Measurements from ENCODE around the gene CLDN9. TPM values are rescaled to one million over a fixed set of nuclear protein-coding genes. Genes with fewer than 3 reads are reported as not detected.

The CLDN9 gene
- total RNA-seq, 1 experiment from 2014 or later: not detected

DNA sequence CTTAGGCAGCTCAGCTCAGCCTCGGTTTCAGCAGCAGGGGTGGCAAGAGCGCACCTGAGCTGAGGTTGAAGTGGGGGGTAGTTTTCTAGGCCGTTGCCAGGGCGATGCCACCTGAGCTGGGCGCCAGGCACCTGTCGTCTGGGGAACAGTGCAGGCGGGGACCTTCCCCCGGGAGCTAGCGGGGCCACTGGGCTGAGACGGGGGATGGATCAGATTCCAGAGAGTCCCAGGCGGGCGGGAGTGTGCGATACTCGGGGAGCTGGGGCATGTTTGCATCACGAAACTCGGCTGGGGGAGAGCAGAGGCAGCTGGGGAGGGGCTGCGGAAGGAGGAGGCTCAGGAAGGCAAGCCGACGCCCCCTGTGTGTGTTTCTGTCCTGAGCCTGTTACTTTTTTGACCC lies 477 bp upstream of the CLDN9 start:
- Histone ChIP-seq H3K27me3 (replicated peaks) (peaks cover 65% of the 10 kb centered on the region), H3K4me3 (no peak overlapping the region), H3K4me1 (replicated peaks) (no peaks in the 10 kb centered on the region; the same call in 1 of the 2 replicates), H3K9me3 (replicated peaks) (no peaks in the 10 kb centered on the region), H3K27ac (no peak overlapping the region), H3K36me3 (no peaks in the 10 kb centered on the region)
- DNase-seq (ENCODE audit: low read depth in 1 of 2, low spot score in 2 of 2): no peak

DNA sequence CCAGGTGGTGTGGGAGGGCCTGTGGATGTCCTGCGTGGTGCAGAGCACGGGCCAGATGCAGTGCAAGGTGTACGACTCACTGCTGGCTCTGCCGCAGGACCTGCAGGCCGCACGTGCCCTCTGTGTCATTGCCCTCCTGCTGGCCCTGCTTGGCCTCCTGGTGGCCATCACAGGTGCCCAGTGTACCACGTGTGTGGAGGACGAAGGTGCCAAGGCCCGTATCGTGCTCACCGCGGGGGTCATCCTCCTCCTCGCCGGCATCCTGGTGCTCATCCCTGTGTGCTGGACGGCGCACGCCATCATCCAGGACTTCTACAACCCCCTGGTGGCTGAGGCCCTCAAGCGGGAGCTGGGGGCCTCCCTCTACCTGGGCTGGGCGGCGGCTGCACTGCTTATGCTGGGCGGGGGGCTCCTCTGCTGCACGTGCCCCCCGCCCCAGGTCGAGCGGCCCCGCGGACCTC lies 798 bp downstream of the CLDN9 start:
- DNase-seq (ENCODE audit: low read depth in 1 of 2, low spot score in 2 of 2): no peak
- peaks cover 52% of the 10 kb centered on the region for H3K27me3 ChIP-seq (replicated peaks)
- H3K27ac ChIP-seq: no peak overlapping the region

DNA sequence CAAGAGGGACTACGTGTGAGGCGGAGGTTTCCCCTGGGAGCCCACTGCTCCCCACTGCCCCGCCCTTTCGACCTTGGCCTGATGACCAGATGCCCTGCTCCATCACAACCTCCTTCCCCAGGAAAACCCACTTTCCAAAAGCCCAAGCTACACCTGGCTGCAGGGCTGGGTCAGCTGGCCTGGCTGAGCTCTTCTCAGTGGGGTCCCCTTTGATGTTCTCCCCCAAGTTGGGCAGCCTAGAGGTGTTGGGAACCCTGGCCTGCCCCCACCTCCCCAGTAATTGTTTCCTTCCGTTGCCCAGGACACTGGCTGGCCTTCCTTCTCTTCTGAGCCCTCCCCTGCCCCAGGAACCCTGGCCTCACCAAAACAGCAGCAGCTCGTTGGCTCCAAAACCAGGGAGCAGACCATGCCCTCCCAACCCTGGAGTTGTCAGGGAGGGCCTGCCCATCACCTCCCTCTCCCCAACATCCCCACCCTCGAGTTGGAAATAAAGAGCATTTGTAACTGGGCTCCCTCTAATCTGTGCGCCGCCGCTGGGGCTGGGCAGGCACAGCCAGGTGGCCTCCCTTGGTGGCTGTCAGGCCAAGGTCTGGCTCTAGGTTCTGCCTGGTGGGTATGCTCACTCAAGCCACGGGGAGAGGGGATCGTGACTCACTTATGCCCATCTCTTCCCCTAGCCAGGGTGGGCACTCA lies 1.4 kb downstream of the CLDN9 start:
- H3K4me3 ChIP-seq: no peak overlapping the region
- H3K4me1 ChIP-seq (replicated peaks): no peaks in the 10 kb centered on the region; the same call in 1 of the 2 replicates
- no peaks in the 10 kb centered on the region for H3K36me3 ChIP-seq
- no peak for DNase-seq (ENCODE audit: low read depth in 1 of 2, low spot score in 2 of 2)
- peaks cover 46% of the 10 kb centered on the region for H3K27me3 ChIP-seq (replicated peaks)
- H3K27ac ChIP-seq: no peak overlapping the region
- no peaks in the 10 kb centered on the region for H3K9me3 ChIP-seq (replicated peaks)

More for the DNA sequence above, 798 bp downstream of the CLDN9 start:
- no peaks in the 10 kb centered on the region for H3K36me3 ChIP-seq
- no peaks in the 10 kb centered on the region for H3K9me3 ChIP-seq (replicated peaks)
- no peak overlapping the region for H3K4me3 ChIP-seq
- H3K4me1 ChIP-seq (replicated peaks): no peaks in the 10 kb centered on the region; the same call in 1 of the 2 replicates

DNA sequence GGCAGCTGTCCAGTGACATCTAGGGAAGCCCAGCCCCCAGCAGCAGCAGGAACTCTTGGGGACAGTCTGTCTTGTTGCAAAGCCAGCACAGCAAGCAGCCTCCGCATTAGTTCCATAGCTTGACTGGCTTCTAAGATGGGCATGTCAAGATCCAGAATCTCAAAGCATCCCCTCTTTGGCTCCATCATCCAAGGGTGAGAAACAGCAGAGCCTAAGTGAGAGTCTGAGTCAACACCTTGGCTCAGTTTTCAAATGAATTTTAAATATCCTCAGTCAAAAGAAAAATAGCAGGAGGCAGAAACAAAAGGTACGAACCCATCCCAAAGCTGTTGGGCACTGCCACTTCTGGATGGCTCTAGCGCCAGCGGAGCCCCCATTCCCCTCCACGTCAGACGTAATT lies 2.2 kb downstream of the CLDN9 start:
- DNase-seq (ENCODE audit: low read depth in 1 of 2, low spot score in 2 of 2): no peak
- no peaks in the 10 kb centered on the region for H3K36me3 ChIP-seq
- no peaks in the 10 kb centered on the region for H3K9me3 ChIP-seq (replicated peaks)
- no peak overlapping the region for H3K4me3 ChIP-seq
- peaks cover 3% of the 10 kb centered on the region for H3K4me1 ChIP-seq (replicated peaks)
- no peak overlapping the region for H3K27ac ChIP-seq
- peaks cover 37% of the 10 kb centered on the region for H3K27me3 ChIP-seq (replicated peaks)

DNA sequence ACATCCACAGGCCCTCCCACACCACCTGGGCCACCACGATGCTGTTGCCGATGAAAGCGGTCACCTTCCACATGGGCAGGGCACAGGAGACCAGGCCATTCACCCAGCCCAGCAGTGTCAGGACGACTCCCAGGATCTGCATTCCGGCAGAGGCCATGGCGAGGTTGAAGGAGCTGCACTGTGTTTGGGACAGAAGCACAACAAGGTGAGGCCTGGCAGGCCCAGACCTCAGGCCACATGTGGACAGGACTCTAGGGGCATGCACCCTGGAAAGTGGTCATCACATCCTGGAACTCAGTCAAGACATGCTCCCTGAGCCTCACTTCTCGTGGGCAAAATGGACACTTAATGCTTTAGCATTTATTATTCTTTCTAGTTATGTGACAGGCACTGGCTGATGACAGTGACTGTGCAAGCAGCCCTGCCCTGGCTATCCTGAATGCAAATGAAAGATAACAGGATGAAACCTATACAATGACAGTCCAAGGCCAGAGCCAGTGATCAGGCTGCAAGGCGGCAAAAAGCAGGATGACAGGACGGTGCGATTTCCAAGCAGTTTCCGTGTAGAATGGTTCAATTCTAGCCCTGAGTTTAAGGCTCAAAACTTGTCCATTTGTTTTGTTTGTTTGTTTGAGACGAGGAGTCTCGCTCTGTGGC lies 3.3 kb downstream of the CLDN9 start:
- DNase-seq (ENCODE audit: low read depth in 1 of 2, low spot score in 2 of 2): no peak
- Histone ChIP-seq H3K9me3 (replicated peaks) (no peaks in the 10 kb centered on the region), H3K27me3 (replicated peaks) (peaks cover 30% of the 10 kb centered on the region), H3K27ac (no peak overlapping the region), H3K4me1 (replicated peaks) (peaks cover 3% of the 10 kb centered on the region), H3K4me3 (no peak overlapping the region), H3K36me3 (peaks cover 8% of the 10 kb centered on the region)

DNA sequence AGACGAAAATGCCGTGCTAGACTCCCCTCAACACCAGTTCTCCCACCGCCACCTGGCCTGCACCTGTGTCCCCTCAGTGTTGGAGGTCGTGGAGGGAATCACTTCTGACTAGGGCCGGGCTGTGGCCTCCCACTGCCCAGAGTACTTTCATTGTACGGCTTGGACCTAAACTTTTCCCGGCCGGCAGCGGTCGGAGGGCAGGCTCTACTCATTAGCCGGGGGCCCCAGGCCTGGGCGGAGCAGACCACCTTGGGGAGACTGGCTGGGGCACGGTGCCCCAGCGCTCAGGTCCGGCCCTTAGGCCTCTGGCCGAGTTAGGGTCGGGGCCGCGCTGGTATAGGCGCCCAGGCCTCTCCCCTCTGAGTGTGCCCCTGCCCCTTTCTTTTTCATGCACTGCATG lies 4.6 kb downstream of the CLDN9 start:
- Histone ChIP-seq H3K27ac (no peak overlapping the region), H3K4me1 (replicated peaks) (peaks cover 7% of the 10 kb centered on the region), H3K36me3 (peaks cover 22% of the 10 kb centered on the region), H3K9me3 (replicated peaks) (no peaks in the 10 kb centered on the region), H3K4me3 (no peak overlapping the region), H3K27me3 (replicated peaks) (peaks cover 22% of the 10 kb centered on the region)
- no peak for DNase-seq (ENCODE audit: low read depth in 1 of 2, low spot score in 2 of 2)

DNA sequence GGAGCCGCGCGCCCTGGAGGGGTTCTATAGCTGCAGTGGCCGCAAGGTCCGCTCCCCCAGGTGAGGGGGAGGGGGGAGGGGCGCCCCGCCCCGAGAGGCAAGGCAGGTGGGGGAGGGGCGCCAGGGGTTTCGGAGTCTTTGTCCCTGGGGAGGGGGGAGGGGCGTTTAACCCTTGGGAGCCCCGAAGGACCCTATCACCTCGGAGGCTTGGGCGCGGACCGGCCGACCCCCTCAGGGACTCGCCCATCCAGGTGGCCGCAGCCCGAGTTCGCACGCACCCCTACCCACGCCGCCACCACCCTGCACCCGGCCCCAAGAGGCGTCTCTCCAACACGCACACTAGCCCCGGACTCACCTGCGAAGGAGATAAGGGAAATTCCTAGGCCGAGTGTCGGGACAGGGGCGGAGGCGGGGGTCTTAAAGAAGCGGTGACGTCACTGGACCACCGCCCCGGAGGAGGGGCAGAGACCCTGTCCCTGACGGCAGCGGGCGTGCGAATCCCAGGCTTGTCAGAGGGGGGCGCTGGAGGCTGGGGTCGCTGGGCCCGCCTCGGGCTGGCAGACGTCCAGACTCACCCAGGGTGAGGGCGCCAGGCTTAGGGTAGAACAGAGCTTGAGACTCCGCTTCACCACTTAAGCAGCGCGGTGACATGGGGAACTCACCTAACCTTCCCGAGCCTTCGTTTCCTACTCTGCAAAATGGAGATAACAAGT lies 5.2 kb downstream of the CLDN9 start, which contains the start of gene CLDN6:
TSS of gene CLDN6 (minus strand) at position 390 of the 713 bp plus-strand sequence. CDS start 2,162 bp downstream, outside the sequence.
- Histone ChIP-seq H3K4me1 (replicated peaks) (peaks cover 13% of the 10 kb centered on the region), H3K27ac (no peak within 1 kb of the TSS), H3K4me3 (no peak within 1 kb of the TSS), H3K36me3 (peaks cover 28% of the 10 kb centered on the region), H3K9me3 (replicated peaks) (no peaks in the 10 kb centered on the region), H3K27me3 (replicated peaks) (peaks cover 16% of the 10 kb centered on the region)
- DNase-seq (ENCODE audit: low read depth in 1 of 2, low spot score in 2 of 2): no peak

DNA sequence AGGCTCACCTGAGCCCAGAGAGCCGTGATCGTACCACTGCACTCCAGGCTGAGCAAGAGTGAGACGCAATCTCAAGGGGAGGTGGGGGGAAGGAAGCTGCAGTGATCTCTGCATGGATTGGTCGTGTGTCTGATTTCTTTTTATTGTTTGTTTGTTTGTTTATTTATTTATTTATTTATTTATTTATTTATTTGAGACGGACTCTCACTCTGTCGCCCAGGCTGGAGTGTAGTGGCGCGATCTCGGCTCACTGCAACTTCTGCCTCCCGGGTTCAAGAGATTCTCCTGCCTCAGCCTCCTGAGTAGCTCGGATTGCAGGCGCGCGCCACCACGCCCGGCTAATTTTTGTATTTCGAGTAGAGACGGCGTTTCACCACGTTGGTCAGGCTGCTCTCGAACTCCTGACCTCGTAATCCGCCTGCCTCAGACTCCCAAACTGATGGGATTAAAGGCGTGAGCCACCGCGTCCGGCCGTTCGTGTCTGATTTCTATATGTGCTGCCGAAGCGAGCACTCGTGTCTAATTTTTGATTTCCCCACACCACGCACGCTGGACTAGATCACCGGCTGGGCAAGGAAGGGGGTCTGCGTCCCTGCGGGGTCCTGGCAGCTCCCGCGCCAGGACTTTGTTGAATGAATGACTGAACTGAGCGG lies 7.0 kb downstream of the CLDN9 start:
- Histone ChIP-seq H3K4me3 (peak overlapping the region; percentile 96), H3K9me3 (replicated peaks) (peaks cover 6% of the 10 kb centered on the region; the same call in 1 of the 2 replicates), H3K27me3 (replicated peaks) (no peaks in the 10 kb centered on the region), H3K4me1 (replicated peaks) (peaks cover 27% of the 10 kb centered on the region), H3K27ac (no peak overlapping the region), H3K36me3 (peaks cover 39% of the 10 kb centered on the region)
- peak in 1 of 2 experiments; percentile 65 for DNase-seq (ENCODE audit: low read depth in 1 of 2, low spot score in 2 of 2)

DNA sequence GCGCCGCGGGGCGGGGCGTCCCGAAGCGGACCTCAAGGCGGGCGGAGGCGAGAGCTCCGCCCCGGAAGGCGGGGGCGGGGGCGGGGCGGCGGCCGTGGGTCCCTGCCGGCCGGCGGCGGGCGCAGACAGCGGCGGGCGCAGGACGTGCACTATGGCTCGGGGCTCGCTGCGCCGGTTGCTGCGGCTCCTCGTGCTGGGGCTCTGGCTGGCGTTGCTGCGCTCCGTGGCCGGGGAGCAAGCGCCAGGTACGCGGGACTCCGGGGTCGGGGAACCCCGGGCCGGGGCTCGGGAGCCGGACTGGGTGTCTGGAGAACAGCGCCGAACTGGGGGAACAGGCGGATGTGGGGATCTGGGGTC lies 7.5 kb downstream of the CLDN9 start, which contains the start of gene TNFRSF12A:
TSS of gene TNFRSF12A (plus strand) at position 122 of the 357 bp plus-strand sequence. CDS start at position 152, 30 bp downstream.
- DNase-seq (ENCODE audit: low read depth in 1 of 2, low spot score in 2 of 2): peak; percentile 77 to 81
- peak within 1 kb of the TSS; percentile 96 for H3K4me3 ChIP-seq
- peaks cover 41% of the 10 kb centered on the region for H3K36me3 ChIP-seq
- H3K4me1 ChIP-seq (replicated peaks): peaks cover 27% of the 10 kb centered on the region
- peak within 1 kb of the TSS; percentile 99 for H3K27ac ChIP-seq
- H3K27me3 ChIP-seq (replicated peaks): no peaks in the 10 kb centered on the region
- peaks cover 6% of the 10 kb centered on the region; the same call in 1 of the 2 replicates for H3K9me3 ChIP-seq (replicated peaks)

DNA sequence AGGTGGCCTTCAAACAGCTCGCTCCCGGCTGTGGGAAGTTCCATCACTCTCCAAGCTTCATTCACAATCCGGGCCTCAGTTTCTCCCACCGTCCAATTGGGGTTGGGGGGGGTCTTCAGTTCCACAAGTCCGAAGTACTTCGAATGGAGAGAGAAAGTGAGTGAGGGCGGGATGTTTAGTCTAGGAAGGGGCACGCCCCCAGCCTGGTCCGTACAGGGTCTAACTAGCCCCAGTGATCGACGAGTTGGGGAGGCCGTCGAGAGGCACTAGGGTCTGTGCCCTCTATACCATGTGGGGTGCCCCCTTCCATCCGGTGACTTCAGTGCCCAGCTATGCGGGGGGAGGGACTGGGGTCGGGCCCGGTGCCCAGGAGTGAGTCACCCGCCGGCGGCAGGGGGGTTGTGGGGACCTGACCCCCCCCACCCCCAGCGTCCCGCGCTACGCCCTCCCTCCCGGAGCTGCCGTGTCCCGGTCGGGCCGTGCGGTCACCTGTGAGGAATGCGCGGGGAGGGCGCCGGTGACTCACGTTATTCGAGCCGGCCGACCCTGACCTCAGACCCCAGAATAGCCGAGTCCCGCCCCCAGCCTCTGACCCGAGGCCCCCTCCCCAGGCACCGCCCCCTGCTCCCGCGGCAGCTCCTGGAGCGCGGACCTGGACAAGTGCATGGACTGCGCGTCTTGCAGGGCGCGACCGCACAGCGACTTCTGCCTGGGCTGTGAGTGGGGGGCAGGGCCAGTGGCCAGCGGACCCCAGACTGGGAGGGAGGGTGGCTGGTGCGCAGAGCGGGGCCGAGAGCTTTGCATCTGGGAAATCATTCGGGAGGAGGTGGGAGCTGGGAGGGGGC lies 8.1 kb downstream of the CLDN9 start:
- peak overlapping the region; percentile 96 for H3K4me3 ChIP-seq
- peaks cover 27% of the 10 kb centered on the region for H3K4me1 ChIP-seq (replicated peaks)
- peaks cover 6% of the 10 kb centered on the region; the same call in 1 of the 2 replicates for H3K9me3 ChIP-seq (replicated peaks)

DNA sequence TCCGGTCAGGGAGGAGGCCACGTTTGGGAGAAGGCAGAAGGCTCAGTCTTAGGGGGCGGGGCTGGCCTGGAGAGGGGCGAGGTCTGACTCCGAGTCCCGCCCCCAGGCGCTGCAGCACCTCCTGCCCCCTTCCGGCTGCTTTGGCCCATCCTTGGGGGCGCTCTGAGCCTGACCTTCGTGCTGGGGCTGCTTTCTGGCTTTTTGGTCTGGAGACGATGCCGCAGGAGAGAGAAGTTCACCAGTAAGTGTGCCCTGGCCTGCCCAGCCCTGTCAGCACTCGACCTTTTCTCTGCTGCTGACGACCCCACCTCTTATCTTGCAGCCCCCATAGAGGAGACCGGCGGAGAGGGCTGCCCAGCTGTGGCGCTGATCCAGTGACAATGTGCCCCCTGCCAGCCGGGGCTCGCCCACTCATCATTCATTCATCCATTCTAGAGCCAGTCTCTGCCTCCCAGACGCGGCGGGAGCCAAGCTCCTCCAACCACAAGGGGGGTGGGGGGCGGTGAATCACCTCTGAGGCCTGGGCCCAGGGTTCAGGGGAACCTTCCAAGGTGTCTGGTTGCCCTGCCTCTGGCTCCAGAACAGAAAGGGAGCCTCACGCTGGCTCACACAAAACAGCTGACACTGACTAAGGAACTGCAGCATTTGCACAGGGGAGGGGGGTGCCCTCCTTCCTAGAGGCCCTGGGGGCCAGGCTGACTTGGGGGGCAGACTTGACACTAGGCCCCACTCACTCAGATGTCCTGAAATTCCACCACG lies 8.9 kb downstream of the CLDN9 start:
- no peaks in the 10 kb centered on the region for H3K27me3 ChIP-seq (replicated peaks)
- peak overlapping the region; percentile 96 for H3K4me3 ChIP-seq
- peaks cover 55% of the 10 kb centered on the region for H3K36me3 ChIP-seq
- H3K9me3 ChIP-seq (replicated peaks): peaks cover 6% of the 10 kb centered on the region; the same call in 1 of the 2 replicates
- H3K27ac ChIP-seq: peak overlapping the region; percentile 99
- DNase-seq (ENCODE audit: low read depth in 1 of 2, low spot score in 2 of 2): peak; percentile 93 to 97
- H3K4me1 ChIP-seq (replicated peaks): peaks cover 27% of the 10 kb centered on the region

More for the DNA sequence above, 8.1 kb downstream of the CLDN9 start:
- Histone ChIP-seq H3K27ac (peak overlapping the region; percentile 99), H3K36me3 (peaks cover 47% of the 10 kb centered on the region), H3K27me3 (replicated peaks) (no peaks in the 10 kb centered on the region)
- DNase-seq (ENCODE audit: low read depth in 1 of 2, low spot score in 2 of 2): peak; percentile 96

DNA sequence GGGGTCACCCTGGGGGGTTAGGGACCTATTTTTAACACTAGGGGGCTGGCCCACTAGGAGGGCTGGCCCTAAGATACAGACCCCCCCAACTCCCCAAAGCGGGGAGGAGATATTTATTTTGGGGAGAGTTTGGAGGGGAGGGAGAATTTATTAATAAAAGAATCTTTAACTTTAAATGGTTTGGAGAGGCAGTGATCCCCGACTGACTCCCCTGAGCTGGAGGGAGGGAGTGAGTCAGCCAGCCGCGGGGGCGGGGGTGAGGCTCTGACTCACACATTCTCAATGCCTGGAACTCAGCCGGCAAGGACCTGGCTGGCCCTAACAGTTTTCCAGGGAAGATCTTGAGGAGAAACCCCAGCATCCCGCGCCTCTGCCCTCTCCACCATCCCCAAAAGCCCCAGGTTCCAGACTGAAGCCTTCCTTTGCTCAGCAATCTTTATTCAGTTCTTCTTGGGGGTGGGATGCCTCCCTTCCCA lies 9.5 kb downstream of the CLDN9 start:
- H3K27ac ChIP-seq: peak overlapping the region; percentile 99
- DNase-seq (ENCODE audit: low read depth in 1 of 2, low spot score in 2 of 2): peak; percentile 97
- H3K27me3 ChIP-seq (replicated peaks): no peaks in the 10 kb centered on the region
- H3K36me3 ChIP-seq: peaks cover 61% of the 10 kb centered on the region
- H3K4me1 ChIP-seq (replicated peaks): peaks cover 27% of the 10 kb centered on the region
- H3K9me3 ChIP-seq (replicated peaks): peaks cover 6% of the 10 kb centered on the region; the same call in 1 of the 2 replicates
- H3K4me3 ChIP-seq: peak overlapping the region; percentile 96
